Omental fat pad (tissue), 4 donors: ENCODE data around the gene NAP1L4. TPM values are rescaled to one million over a fixed set of nuclear protein-coding genes. Genes with fewer than 3 reads are reported as not detected.

Experiments used
- ATAC-seq: fragments of 150-250 bp; one replicate; pipeline ENCODE4 v1.9.1; 2016; ENCODE audit warnings: mild to moderate bottlenecking, moderate library complexity; ENCODE audit not compliant: low FRiP score
- DNase-seq: peaks from one replicate; pipeline ENCODE4 v3.0.0-alpha.2; 2019; ENCODE audit warnings: low spot score
- total RNA-seq, 4 donors: library from RNA; depleted of rRNA; stranded (reverse); fragments of >200 nt; gene quantifications; one replicate each; pipeline ENCODE4 v1.1.0, GENCODE V29; 2016
- TF ChIP-seq, protein P1 (sequence below), 3 donors: fragments of 450-650 bp; IDR thresholded peaks; one replicate each; pipeline ENCODE4 v1.5.1; 2016 to 2017; ENCODE audit warnings: antibody characterized with exemption in 3 of 3, mild to moderate bottlenecking in 3 of 3, moderate library complexity in 2 of 3

NAP1L4 gene
- total RNA-seq, 4 donors from 2014 or later: 58.2 to 90.0 (median 82.2) TPM

- TF ChIP-seq, protein P1, sequence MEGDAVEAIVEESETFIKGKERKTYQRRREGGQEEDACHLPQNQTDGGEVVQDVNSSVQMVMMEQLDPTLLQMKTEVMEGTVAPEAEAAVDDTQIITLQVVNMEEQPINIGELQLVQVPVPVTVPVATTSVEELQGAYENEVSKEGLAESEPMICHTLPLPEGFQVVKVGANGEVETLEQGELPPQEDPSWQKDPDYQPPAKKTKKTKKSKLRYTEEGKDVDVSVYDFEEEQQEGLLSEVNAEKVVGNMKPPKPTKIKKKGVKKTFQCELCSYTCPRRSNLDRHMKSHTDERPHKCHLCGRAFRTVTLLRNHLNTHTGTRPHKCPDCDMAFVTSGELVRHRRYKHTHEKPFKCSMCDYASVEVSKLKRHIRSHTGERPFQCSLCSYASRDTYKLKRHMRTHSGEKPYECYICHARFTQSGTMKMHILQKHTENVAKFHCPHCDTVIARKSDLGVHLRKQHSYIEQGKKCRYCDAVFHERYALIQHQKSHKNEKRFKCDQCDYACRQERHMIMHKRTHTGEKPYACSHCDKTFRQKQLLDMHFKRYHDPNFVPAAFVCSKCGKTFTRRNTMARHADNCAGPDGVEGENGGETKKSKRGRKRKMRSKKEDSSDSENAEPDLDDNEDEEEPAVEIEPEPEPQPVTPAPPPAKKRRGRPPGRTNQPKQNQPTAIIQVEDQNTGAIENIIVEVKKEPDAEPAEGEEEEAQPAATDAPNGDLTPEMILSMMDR (IDR thresholded peaks at IDR 0.05): no peak
- no peak for ATAC-seq
Measured at GRCh38 chr11:2963112-2963754, 28.9 kb downstream of the NAP1L4 start.

DNA sequence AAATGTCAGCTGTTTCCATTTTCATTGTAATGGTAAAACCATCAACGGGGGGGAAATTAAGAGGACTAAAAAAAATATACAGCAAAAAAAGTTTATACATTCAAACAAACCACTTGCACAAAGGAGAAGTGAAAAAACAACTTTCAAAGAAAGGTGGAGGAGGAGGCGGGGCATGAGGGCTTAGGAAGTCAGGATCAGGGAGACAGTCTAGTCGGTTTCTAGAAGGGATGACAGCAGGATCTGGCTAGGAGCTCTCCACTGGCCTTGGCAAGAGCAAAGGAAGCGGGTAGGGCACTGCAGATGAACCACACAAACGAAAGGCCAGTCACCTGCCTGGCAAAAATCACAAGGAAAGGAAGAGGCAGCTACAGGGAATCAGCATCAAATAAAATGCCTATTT, 31.0 kb downstream of the NAP1L4 start:
- DNase-seq: no peak
- ATAC-seq: no peak
- TF ChIP-seq, protein P1 (IDR thresholded peaks at IDR 0.05): no peak

More at GRCh38 chr11:2963112-2963754, 28.9 kb downstream of the NAP1L4 start:
- no peak for DNase-seq

- TF ChIP-seq, protein P1 (IDR thresholded peaks at IDR 0.05): no peak
- ATAC-seq: no peak
- no peak for DNase-seq
Measured at GRCh38 chr11:2960139-2960538, 32.0 kb downstream of the NAP1L4 start.

GRCh38 chr11:2958251-2958650, 33.9 kb downstream of the NAP1L4 start:
- TF ChIP-seq, protein P1 (IDR thresholded peaks at IDR 0.05): no peak
- DNase-seq (no peak), ATAC-seq (no peak)

- DNase-seq: no peak
- ATAC-seq: no peak
- TF ChIP-seq, protein P1 (IDR thresholded peaks at IDR 0.05): no peak
Measured at GRCh38 chr11:2955906-2956476, 36.1 kb downstream of the NAP1L4 start.

DNA sequence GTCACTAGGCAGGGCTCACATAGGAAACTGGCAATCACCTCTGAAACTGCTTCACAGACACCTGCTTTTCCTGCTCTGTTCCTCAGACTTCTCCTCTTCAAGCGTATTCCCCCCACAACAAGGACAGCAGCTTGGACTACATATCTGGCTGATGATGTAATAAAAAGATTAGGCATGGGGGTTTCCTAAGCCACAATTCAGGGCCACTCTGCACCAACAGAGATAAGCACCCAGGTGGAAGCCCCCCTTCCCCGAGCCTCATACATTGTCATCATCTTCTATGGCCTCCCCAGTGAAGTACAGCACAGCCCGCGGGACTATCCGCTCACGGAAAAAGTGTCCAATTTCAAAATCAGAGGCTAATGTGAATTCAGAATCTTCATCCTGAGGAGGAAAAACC, 37.9 kb downstream of the NAP1L4 start:
- TF ChIP-seq, protein P1 (IDR thresholded peaks at IDR 0.05): no peak
- no peak for DNase-seq
- ATAC-seq: no peak

DNA sequence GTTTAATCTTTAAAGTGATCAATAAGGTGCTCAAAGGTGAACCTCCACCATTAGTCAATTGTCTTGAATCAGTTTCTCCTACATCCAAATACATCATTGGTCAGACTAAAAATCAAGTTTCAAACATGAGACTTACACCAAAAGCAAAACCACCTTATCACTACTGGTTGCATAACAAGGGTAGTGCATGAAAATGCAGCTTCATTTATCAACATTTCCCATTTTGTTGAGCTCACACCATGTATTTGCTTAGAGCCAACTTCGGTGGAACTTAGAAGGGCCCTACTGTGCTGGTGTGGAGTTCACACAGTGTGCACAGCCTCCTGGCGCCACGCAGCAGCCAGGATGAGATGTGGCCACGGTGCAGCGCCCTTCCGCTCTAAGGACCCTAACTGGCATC, 39.8 kb downstream of the NAP1L4 start:
- ATAC-seq: no peak
- TF ChIP-seq, protein P1 (IDR thresholded peaks at IDR 0.05): no peak
- no peak for DNase-seq
